Activated CD8-positive, alpha-beta memory T cell treated with anti-CD3 and anti-CD28 coated beads, Interleukin-2, amount 50 U/mL, for 48 hours (primary cell): Measurements from ENCODE around the gene YARS1.

ENCODE experiments used
- DNase-seq: peaks from one replicate; pipeline ENCODE4 v3.0.0-alpha.2; 2020

The YARS1 gene

DNA sequence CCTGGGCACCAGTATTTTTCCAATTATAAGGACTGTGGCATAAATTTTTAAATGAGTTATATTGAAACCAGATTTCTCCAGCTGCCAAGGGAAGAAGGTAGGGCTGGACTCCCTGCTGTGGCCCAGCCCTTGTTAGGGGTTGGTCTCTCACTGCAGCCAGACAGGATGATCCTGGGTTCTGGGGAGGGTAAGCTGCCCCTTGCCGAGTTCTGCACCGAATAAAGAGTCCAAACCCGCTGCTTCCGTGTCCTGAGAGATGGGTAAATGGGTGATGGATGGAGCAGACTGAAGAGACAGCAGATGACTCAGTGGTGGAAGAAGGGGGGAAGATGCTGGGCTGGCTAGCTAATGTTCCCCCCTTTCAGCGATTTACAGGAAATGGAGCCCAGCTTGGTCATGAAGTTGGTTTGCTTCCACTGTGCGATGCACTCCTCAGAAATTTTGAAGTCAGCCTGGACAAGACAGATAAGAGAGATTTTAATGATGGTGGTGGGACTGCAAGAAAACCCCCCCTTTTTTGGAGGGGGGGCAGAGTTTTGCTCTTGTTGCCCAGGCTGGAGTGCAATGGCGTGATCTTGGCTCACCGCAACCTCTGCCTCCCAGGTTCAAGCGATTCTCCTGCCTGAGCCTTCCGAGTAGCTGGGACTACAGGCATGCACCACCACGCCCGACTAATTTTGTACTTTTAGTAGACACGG, 41.4 kb downstream of the YARS1 start:
- no peak for DNase-seq

GRCh38 chr1:32774950-32775634, 42.1 kb downstream of the YARS1 start:
- no peak for DNase-seq

GRCh38 chr1:32774464-32774808, 42.7 kb downstream of the YARS1 start:
- no peak for DNase-seq

- no peak for DNase-seq
Measured at GRCh38 chr1:32773764-32774463, 43.2 kb downstream of the YARS1 start.

DNA sequence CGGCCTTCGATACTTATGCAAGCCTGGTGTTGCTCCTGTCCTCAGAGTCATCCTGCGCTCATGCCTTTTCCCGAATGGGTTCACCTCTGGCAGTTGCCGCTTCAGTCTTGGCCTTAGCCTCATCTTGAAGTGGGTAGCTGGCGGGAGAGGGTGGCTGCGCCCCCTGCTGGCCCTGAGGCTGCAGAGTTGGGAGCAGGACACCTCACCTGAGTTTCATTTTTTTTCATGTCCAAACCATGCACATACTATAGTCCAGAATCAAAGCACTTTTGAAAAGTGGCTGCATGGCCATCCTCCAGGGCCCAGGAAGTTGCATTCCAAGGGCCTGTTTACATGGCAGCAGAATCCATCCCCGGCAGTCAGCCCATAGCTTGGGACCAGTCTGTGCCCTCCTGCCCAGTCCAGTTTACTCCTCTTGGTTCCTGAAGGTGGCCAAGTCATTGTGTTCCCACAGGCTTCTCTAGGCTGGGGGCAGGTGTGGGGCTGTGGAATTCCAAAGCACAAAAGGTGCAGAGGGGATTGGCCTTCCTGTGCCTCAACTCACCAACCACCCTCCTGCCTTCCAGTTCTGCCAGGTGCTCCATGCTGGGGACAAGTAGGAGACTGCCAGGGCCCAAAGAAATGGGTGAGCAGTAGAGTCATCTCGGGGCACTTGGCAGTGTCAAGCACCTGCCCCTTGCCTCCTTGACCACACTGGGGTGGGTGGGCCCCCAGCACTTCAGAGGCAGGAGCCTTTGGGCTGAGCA, 44.0 kb downstream of the YARS1 start:
- DNase-seq: peak; percentile 90

GRCh38 chr1:32772281-32773017, 44.7 kb downstream of the YARS1 start:
- DNase-seq: no peak

- no peak for DNase-seq
Measured at GRCh38 chr1:32771561-32772280, 45.4 kb downstream of the YARS1 start.

DNA sequence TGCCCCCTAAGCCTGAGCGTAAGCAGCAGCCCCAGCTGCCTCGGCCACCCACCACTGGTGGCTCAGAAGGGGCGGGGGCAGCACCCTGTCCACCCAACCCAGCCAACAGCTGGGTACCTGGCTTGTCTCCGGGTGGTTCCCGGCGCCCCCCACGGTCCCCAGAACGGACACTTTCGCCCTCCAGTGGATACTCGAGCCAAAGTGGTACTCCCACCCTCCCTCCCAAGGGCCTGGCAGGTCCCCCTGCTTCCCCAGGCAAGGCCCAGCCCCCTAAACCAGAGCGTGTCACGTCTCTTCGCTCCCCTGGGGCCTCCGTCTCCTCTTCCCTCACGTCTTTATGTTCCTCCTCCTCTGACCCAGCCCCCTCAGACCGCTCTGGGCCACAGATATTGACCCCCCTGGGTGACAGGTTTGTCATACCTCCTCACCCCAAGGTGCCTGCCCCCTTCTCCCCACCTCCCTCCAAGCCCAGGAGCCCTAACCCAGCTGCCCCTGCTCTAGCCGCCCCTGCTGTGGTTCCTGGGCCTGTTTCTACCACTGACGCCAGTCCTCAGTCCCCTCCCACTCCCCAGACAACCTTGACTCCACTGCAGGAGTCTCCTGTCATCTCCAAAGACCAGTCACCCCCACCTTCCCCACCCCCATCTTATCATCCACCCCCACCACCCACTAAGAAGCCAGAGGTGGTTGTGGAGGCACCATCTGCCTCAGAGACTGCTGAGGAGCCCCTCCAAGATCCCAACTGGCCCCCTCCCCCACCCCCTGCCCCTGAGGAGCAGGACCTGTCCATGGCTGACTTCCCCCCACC, 46.2 kb downstream of the YARS1 start:
- DNase-seq: no peak

DNA sequence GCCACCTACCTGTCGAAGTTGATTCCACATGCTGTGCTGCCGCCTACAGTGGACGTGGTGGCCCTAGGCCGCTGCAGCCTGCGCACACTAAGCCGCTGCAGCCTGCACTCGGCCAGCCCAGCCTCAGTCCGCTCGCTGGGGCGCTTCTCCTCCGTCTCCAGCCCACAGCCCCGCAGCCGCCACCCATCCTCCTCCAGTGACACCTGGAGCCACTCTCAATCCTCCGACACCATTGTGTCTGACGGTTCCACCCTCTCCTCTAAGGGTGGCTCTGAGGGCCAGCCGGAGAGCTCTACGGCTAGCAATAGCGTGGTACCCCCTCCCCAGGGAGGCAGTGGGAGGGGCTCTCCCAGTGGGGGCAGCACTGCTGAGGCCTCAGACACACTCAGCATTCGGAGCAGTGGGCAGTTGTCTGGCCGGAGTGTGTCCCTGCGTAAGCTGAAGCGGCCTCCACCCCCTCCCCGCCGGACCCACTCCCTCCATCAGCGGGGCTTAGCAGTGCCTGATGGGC, 46.9 kb downstream of the YARS1 start:
- no peak for DNase-seq

DNA sequence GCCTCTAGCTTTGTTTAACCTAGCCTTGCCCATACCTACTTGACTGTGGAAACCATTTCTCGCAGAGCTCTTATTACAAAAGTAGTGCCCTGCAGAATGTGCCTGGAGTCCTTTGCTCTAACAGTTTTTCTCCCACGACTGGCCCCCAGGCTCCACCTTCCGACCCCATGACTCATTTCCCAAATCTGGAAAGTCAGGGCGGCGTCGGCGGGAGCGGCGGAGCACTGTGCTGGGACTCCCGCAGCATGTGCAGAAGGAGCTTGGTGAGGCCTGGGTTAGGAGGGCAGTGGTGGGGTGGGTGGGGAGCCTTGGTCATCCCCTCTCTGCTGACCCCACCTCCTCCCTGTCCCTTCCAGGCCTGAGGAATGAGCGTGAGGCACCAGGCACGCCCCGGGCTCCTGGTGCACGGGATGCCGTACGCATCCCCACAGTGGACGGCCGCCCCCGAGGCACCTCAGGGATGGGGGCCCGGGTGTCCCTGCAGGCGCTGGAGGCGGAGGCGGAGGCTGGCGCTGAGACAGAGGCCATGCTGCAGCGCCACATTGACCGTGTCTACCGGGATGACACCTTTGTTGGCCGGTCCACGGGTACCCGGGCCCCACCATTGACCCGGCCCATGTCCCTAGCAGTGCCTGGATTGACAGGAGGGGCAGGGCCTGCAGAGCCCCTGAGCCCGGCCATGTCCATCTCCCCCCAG, 47.5 kb downstream of the YARS1 start:
- DNase-seq: no peak

GRCh38 chr1:32768110-32768850, 48.9 kb downstream of the YARS1 start:
- no peak for DNase-seq

GRCh38 chr1:32767641-32768040, 49.5 kb downstream of the YARS1 start:
- no peak for DNase-seq

- DNase-seq: no peak
Measured at GRCh38 chr1:32767156-32767555, 50.0 kb downstream of the YARS1 start.

GRCh38 chr1:32766328-32766972, 50.7 kb downstream of the YARS1 start:
- no peak for DNase-seq

DNA sequence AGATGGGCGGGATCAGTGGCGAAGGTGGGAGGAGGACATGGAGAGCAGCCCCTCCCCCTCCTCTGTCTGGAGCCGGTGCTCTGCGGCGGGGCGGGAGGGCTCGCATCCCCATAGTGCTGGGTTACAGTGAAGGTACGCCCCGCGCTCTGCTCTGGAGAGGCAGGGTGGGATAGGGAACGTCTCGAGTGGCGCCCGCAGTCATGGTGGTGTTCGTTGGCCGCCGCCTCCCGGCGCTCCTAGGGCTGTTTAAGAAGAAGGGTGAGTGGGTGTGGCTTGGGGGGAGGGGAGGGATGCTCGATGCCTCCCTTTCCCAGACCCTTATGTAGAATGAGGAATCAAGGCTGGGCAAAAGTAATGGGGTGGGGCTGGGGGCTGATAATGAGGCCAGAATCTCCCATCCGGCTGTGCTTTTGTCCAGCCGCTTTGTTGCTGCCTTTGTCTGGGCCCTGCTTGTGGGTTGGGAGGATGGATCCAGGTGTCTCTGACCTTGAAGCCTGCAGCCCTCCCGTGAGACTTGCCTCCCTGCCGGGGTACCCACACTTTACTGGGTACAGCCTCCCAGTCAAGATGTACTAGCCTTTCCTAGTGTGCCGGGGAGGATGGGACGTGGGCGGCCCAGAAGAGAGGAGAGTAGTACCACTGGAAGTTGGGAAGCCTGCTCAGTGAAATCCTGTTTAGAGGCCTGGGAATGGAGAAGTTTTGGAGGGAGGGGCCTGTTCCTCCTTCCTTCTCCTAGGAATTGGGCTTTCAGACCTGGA, 51.4 kb downstream of the YARS1 start:
- no peak for DNase-seq

- no peak for DNase-seq
Measured at GRCh38 chr1:32764826-32765569, 52.2 kb downstream of the YARS1 start.

GRCh38 chr1:32763221-32763620, 53.9 kb downstream of the YARS1 start:
- DNase-seq: no peak
